NCI-H69 (cell line): ENCODE measurements around the gene ABCB6.

Source experiments
- DNase-seq: peaks from one replicate; lab custom pipeline; 2025; lab: John Stamatoyannopoulos, UW

Gene ABCB6

DNA sequence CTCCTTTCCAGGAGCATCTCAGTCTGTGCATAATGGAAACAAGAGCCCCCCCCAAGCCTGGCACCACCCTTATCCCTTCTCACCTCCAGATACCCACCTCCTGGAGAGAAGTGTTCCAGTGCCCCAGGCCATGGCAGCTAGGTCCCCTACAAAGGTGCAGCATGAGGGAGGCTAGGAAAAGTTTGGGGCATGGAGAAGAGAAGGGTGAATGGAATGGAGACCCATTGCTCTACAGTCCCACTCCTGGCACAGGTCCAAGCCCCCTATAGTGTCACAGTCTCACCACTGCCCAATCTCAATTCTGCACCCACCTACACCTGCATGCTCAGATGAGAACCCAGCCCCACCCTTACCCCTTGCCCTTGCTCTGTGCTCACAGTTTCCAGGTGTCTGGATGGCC is 49.8 kb downstream of the ABCB6 start:
- no peak for DNase-seq

- no peak for DNase-seq
Observed at GRCh38 chr2:219168526-219168925, 50.2 kb downstream of the ABCB6 start.

DNA sequence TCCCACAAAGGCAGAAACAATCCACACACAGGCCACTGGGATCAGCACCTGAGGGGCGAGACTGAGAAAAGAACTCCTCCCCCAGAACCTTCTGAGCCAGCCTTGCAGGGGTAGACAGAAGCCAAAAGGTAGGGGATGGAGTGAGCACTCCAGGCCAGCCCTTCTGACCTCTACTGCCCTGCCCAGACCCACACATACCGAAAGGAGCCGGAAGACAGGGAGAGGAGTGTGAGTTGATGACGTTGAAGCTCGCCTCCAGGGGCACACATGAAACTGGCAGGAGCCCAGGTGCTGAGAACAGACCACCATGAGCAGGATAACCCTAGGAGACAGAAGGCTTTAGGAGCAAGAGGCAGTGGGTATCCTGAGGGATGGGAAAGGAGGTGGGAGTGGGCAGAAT is 50.8 kb downstream of the ABCB6 start:
- DNase-seq = no peak

DNA sequence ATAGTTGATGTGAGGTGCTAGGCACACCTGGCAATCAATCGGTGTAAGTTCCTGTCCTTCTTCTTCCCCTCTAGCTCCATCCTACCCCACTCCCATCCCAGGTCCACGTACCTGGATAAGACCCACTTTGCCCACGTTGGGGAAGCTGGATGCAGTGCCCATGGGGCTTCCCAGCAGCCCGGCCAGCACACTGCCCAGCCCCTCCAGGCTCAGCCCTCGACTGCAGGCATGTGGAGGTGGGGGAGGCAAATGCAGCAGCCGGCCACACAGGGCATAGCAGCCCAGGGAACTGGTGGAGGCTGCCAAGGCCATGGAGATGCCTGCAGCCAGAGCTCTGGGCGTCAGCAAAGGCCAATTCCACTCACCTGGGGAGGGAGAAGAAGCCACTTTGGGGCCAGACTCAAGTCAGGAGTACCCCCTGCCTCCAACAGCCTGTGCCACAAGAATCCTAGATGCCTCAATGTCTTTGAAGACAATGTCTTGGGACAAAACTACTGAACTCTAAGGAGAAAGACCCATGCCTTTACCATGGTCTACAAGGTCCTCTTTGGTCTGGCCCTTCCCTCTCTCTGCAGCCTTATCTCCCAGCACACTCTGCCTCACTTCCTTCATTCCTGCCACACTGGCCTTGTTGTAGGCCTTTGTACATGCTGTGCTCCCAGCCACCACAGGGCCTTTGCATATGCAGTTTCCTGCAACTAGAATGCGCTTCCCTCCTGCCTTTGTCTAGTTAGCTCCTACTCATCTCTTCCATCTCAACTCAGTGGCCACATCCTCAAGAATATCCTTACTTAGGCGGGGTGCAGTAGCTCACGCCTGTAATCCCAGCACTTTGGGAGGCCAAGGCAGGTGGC is 53.5 kb downstream of the ABCB6 start:
- no peak for DNase-seq

DNA sequence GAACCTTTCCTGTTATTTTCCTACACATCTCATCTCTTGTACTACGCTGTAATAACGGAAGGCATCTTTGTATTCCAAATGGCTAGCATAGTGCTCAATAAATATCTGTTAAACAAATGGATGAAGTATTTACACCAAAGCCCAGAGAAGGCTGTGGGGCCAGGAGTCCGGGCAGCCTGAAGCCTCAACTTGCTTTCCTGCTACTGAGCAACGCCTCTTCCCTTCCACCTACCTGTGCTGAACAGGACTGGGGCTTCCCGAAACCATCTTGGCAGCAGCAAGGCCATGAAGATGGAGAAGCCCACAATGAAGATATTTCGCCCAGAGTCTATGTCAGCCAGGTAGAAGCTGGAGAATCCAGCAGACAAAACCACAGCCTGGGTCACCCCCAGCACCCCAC is 55.6 kb downstream of the ABCB6 start:
- DNase-seq = no peak

DNA sequence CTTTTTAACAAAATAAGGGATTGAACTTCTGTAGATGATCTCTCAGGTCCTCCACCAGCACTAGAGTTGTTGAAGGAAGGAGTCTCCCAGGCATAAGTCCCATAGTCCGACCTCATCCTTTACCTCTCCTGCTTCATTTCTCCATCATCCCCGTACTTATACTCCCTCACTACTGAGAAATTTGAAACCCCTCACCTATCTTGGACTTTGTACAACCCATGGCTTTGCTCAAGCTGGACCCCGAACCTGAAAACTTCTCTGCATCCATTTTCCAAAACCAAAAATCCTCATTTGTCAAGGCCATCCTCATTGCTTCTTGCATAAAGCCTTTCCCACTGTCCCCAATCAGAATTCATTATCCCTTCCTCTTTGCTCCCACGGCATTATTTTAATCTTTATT is 57.7 kb downstream of the ABCB6 start:
- no peak for DNase-seq

DNA sequence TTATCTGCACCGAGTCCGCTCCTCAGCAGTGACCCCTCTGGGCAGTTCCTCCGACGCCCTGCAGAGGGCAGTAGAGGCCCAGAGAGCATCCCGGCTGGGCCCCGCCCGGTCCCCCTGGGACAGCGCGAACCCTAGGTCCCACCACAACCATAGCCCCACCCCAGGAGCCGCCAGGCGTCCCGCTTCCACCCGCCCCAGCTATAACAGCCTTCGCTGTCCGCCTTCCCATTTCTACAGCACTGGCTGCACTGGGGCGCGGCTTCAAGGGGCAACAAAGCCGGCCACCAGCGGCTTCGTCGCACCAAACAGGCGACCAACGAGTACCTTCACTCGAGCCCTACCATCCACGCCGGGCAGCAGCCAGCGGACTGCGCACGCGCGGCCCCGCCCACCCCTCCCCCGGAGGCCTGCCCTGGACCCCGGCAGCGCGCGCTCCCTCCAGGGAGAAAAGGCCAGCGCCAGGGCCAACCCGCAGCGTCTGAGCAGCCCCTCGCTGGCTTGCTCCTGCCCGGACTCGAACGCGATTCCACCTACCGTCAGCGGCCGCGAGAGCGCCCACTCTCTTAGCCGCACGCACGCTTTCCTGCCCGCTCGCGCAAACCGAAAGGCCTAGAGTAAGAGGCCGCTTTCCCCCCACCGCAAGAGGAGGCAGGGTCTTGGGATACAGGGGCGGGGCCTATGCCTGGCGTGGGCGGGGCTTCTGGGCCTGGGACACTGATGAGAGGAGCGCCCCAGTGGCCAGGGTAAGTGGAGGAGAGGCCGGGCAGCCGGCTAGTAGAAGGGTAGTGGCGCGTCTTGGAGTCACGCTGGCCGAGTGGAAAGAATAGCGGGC is 58.4 kb downstream of the ABCB6 start, which contains the start of gene NHEJ1:
Gene NHEJ1, minus strand, starts transcription at position 630 of the 832 bp plus-strand sequence. CDS start 2,453 bp downstream, outside the sequence.
- peak; percentile 86 for DNase-seq
